Stimulated activated memory B cell treated with anti-CD40 and anti-IgM and Interleukin-4, amounts not matched to agents 10 μg/mL and 1 μg/mL and 100 μg/mL, for 72 hours (primary cell): ENCODE results near the gene SLC2A11.

ENCODE experiments used
- ATAC-seq: fragments of 150-1000 bp; cut with Tn5 transposase; 2 replicates; pipeline ENCODE4 v1.10.0; 2021
- H3K27ac Mint-ChIP-seq: one replicate; pipeline ENCODE4 v1.8.0; 2022; ENCODE audit warnings: mild to moderate bottlenecking, mixed read lengths
- H3K27me3 Mint-ChIP-seq: one replicate; pipeline ENCODE4 v1.8.0; 2022; ENCODE audit warnings: mixed read lengths
- H3K36me3 Mint-ChIP-seq: one replicate; pipeline ENCODE4 v1.8.0; 2022; ENCODE audit warnings: mixed read lengths
- H3K4me1 Mint-ChIP-seq: one replicate; pipeline ENCODE4 v1.8.0; 2022; ENCODE audit warnings: mixed read lengths
- H3K4me3 Mint-ChIP-seq: one replicate; pipeline ENCODE4 v1.8.0; 2022; ENCODE audit warnings: mild to moderate bottlenecking, moderate library complexity, mixed read lengths
- H3K9me3 Mint-ChIP-seq: one replicate; pipeline ENCODE4 v1.8.0; 2022; ENCODE audit warnings: mixed read lengths

Gene SLC2A11

DNA sequence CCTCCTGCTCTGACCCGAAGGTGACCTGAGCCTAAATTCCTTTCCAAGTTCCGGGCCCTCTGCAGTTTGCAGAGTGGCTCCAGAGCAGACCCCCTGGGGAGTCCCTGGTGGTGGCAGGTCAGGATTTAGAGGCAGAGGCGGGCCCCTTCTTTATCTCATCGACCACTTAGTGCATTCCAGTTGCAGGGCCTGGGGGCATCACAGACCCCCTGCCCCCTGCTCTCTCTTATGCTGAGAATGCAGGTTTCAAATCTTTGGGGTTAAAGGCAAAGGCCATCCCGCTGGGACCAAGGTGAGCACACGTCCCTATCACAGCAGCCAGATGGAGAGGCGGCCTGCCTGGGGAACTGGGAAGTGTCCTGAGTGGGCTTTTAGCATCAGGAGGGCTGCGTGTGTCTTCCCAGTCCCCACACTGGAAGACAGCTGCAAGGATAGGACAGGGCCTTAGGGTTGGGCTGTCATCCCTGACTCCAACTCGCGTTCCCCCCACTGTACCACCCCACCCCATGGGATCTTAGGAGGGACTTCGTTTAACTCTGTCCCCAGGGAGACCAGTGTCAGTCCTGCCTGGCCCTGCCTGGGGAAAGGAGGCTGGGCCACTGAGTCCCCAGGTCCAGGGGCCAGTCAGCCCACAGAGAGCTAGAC is 30.2 kb upstream of the SLC2A11 start:
- no peak for ATAC-seq
- H3K36me3 Mint-ChIP-seq = peaks cover 79% of the 10 kb centered on the region
- no peaks in the 10 kb centered on the region for H3K27me3 Mint-ChIP-seq
- no peak overlapping the region for H3K27ac Mint-ChIP-seq
- H3K4me3 Mint-ChIP-seq = no peak overlapping the region
- no peaks in the 10 kb centered on the region for H3K9me3 Mint-ChIP-seq
- H3K4me1 Mint-ChIP-seq = peaks cover 59% of the 10 kb centered on the region

DNA sequence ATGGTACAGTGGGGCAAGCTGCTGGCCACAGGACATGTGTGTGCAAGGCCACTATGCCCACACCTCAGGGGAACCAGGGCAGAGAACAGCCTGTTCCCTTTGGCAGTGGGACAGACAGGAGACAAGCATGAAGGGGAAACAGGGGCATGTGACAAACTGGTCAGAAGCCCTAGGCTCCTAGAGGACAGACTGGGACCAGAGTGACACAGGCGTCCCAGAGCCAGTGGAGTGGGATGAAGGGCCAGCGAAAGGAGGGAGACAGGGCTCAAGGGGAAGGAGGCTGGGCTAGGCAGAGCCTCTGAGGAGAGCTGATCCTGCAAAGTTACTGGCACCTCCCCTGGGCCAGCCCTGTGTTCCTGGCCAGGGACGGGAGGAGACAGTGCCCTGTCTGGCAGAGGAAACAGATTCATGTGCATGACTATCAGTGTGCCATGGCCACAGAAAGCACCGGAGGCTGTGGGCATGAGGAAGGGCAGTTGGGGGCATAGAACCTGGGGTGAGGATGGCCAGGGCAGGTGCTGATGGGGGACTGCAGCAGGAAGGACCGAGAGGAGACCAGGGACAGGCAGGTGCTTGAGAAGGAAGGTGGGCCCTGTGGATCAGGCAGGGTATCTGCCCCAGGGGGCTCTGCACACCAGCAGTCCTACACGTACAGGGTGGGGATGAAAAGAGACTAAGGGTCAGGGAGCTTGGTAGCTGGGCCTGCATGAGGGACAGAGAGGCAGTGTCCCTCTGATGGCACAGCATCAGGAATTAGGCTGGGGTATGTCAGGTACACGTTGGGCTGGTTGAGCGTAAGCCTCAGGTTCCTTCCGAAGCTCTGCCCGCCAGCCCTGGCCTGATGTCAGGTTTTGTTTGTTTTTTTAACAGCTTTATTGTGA is 28.6 kb upstream of the SLC2A11 start:
- Mint-ChIP-seq H3K9me3 (no peaks in the 10 kb centered on the region), H3K4me1 (peaks cover 45% of the 10 kb centered on the region), H3K27ac (peak overlapping the region; percentile 30), H3K27me3 (no peaks in the 10 kb centered on the region), H3K4me3 (no peak overlapping the region), H3K36me3 (peaks cover 64% of the 10 kb centered on the region)
- ATAC-seq = no peak

DNA sequence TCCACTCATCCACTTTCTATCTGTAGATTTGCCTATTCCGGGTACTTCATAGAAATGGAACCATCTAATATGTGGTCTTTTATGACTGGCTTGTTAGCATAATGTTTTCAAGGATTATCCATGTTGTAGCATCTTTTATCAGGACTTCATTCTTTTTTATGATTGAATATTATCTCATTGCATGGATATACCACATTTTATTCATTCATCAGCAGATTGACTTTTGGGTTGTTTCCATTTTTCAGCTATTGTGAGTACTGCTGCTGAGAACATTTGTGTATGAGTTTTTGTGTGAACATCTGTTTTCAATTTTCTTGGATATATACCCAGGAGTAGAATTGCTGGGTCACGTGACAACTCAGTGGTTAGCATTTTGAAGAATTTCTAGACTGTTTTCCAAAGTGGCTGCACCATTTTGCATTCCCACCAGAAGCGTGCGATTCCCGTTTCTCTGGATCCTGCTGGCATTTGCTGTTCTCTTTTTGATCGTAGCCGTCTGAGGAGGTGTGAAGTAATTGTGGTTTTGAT is 27.8 kb upstream of the SLC2A11 start:
- no peak for ATAC-seq
- Mint-ChIP-seq H3K9me3 (no peaks in the 10 kb centered on the region), H3K36me3 (peaks cover 55% of the 10 kb centered on the region), H3K27me3 (no peaks in the 10 kb centered on the region), H3K27ac (no peak overlapping the region), H3K4me1 (peaks cover 46% of the 10 kb centered on the region), H3K4me3 (no peak overlapping the region)

DNA sequence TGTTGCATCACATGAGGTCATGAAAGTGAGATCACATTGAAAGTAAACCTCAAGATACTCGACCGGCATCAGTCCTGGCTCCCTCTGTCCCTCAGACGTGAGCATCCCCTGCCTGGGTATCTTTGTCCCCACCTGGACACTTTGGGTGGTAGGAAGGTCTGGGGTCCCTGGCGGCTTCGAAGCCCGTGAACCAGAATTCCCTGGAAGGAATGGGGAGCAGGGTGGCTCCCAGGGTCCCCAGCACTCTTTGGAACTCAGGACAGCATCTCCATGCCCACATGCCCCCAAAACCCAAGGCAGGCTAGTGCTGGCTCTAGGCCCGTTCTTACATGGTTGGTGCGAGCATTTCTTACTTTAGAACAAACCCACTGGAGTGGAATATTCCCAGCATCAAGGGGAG is 26.4 kb upstream of the SLC2A11 start:
- Mint-ChIP-seq H3K27me3 (no peaks in the 10 kb centered on the region), H3K4me3 (no peak overlapping the region), H3K27ac (no peak overlapping the region), H3K4me1 (peaks cover 51% of the 10 kb centered on the region), H3K9me3 (no peaks in the 10 kb centered on the region), H3K36me3 (peaks cover 48% of the 10 kb centered on the region)
- no peak for ATAC-seq

DNA sequence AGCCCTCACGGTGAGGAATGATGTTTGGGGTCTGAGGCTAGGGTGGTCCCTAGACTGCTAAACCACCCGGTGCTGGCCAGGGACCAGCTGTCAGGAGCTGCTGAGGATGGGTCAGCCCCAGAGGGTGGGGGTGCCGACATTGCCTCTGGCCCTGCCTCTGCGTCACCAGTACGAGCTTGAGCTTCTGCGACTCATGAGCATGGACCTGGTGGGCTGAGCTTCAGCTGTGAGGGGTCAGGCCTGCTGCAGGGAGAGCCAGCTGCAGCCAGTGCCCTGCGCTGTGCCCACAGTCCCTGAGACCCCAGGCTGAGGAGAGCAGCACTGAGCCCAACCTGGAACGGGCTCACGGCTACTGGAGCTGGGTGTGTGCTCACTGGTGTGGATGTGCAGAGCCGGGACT is 25.9 kb upstream of the SLC2A11 start:
- Mint-ChIP-seq H3K4me1 (peaks cover 56% of the 10 kb centered on the region), H3K27me3 (no peaks in the 10 kb centered on the region), H3K4me3 (no peak overlapping the region), H3K36me3 (peaks cover 45% of the 10 kb centered on the region), H3K27ac (no peak overlapping the region), H3K9me3 (no peaks in the 10 kb centered on the region)
- ATAC-seq = no peak

DNA sequence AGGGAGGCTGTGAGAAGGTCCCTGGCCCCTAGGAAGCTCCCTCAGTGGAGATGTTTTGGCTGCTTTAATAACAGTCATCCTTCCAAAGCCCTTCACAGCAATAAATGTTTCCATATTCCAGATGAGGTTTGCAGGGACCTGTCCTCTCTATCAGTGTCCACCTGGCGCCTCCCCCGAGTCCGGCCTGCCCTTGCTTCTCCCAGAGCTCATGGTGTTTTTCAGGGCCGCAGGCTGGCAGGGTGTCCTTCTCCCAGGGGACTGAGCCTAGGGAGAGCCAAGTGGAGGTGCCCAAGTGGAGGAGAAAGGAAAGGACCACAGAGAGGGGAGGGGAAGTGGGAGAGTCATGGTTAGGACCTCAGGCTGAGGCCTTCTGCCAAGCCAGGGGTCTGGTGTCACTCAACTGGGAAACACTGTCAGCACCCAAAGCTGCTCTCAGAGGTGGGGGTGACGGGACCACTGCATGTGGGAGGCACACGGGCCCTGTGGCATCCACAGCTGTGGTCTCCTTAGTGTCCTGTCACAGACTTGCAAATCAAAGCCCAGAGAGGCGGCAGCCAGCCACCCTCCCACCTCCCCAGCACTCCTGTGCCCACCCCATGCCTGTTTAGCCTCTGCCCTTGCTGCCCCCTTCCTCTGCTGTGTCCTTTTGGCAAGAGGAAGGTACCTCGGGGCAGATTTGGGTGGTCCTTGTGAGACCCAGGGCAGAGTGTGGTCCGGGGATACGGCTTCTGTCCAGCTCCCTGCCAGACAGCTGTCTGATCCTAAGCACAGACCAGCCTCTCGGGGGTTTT is 25.3 kb upstream of the SLC2A11 start:
- peaks cover 40% of the 10 kb centered on the region for H3K36me3 Mint-ChIP-seq
- H3K4me3 Mint-ChIP-seq = no peak overlapping the region
- no peaks in the 10 kb centered on the region for H3K27me3 Mint-ChIP-seq
- peaks cover 60% of the 10 kb centered on the region for H3K4me1 Mint-ChIP-seq
- no peak for ATAC-seq
- H3K9me3 Mint-ChIP-seq = no peaks in the 10 kb centered on the region
- H3K27ac Mint-ChIP-seq = no peak overlapping the region

DNA sequence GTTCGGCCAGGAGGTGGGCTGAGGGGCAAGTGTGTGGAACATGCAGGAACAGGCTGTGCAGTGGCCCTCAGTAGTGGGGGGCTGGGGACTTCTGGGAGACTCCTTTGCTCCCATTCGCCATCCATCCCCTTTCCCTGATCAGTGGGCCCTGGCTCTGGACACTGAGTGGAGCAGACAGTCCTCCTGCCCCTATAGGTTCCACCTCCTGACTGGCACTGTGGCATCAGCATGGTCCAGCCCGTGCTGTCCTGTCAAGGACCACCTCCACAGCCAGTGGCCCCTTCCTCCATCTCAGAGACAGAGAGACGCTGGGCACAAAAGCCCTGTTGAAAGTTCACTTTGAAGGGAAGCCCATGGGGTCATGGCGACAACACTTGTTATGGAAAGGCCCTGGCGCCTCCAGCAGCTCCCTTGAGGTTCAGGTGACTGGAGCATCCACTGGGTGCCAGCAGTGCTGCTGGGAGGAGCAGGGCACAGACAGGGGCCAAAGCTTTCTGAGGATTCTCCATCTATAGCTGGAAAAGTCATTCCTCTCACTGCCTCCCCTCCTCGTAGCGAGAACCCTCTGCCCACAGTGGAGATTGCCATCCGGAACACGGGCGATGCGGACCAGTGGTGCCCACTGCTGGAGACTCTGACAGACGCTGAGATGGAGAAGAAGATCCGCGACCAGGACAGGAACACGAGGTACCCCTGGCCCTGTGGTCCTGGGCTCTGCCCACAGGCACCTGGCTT is 24.5 kb upstream of the SLC2A11 start:
- Mint-ChIP-seq H3K27ac (no peak overlapping the region), H3K27me3 (no peaks in the 10 kb centered on the region), H3K4me1 (peaks cover 64% of the 10 kb centered on the region), H3K9me3 (no peaks in the 10 kb centered on the region), H3K36me3 (peaks cover 38% of the 10 kb centered on the region), H3K4me3 (no peak overlapping the region)
- ATAC-seq = no peak

DNA sequence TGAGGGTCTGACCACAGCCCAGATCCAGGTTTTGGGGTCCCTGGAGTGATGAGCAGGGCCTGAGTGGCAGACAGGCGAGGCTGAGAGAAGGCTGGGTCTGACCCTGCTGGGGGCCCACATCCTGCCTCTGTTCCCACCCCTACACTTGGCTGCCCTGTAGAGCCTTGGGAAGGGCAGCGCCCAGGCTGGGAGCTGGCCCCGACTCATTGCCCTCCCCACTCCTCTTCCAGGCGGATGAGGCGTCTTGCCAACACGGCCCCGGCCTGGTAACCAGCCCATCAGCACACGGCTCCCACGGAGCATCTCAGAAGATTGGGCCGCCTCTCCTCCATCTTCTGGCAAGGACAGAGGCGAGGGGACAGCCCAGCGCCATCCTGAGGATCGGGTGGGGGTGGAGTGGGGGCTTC is 23.8 kb upstream of the SLC2A11 start:
- peaks cover 61% of the 10 kb centered on the region for H3K4me1 Mint-ChIP-seq
- no peak for ATAC-seq
- H3K4me3 Mint-ChIP-seq = no peak overlapping the region
- H3K27ac Mint-ChIP-seq = no peak overlapping the region
- H3K27me3 Mint-ChIP-seq = no peaks in the 10 kb centered on the region
- no peaks in the 10 kb centered on the region for H3K9me3 Mint-ChIP-seq
- peaks cover 32% of the 10 kb centered on the region for H3K36me3 Mint-ChIP-seq

DNA sequence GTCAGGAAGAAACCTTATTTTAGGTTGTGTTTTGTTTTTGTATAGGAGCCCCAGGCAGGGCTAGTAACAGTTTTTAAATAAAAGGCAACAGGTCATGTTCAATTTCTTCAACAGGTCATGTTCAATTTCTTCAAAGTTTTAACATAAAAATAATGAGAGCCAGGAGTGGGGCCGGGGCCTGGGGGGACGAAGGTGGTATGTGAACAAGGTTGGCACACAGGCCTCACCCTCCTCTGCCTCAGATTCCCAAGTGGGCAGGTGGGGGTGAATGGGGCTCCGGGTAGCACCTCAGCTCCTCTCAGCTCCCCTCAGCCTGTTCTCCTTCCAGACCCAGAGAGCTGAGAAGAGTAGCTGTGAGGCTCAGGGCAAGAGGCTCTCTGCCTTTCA is 23.3 kb upstream of the SLC2A11 start:
- H3K36me3 Mint-ChIP-seq = peaks cover 27% of the 10 kb centered on the region
- H3K27ac Mint-ChIP-seq = no peak overlapping the region
- H3K27me3 Mint-ChIP-seq = no peaks in the 10 kb centered on the region
- ATAC-seq = no peak
- peaks cover 61% of the 10 kb centered on the region for H3K4me1 Mint-ChIP-seq
- no peak overlapping the region for H3K4me3 Mint-ChIP-seq
- no peaks in the 10 kb centered on the region for H3K9me3 Mint-ChIP-seq

DNA sequence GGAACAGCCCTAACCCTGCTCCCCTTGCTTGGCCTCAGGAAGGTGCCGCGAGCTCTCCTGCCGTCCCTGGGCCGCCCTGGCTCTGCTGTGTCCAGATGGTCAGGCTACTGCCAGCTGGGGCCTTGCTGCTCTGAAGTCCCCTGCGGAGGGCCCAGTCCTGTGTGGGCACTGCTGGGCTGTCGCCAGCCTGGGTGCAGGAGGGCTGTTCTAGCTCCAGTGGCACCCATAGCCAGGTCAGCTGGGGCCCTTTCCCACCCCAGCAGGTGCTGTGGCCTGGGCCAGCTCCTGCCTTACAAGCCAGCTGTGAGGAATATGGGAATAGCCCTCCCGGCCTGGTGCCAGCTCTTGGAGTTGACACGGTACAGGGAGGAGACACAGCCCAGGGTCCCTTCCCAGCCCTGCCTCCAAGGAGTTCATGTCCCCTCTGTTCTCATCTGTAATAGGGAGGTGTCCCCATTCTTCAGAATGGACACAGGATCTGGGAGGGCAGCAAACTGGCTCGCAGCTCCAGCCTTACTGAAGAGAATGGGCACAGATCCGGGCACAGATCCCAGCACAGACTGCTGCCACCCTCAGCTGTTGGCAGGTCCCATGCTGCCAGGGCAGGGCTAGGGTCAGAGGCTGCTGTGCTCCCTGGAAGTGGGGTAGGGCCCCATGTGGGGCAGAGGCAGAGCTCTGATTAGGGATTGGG is 22.7 kb upstream of the SLC2A11 start:
- no peaks in the 10 kb centered on the region for H3K9me3 Mint-ChIP-seq
- no peaks in the 10 kb centered on the region for H3K27me3 Mint-ChIP-seq
- H3K4me3 Mint-ChIP-seq = no peak overlapping the region
- no peak for ATAC-seq
- peaks cover 61% of the 10 kb centered on the region for H3K4me1 Mint-ChIP-seq
- peaks cover 23% of the 10 kb centered on the region for H3K36me3 Mint-ChIP-seq
- H3K27ac Mint-ChIP-seq = peak overlapping the region; percentile 88

DNA sequence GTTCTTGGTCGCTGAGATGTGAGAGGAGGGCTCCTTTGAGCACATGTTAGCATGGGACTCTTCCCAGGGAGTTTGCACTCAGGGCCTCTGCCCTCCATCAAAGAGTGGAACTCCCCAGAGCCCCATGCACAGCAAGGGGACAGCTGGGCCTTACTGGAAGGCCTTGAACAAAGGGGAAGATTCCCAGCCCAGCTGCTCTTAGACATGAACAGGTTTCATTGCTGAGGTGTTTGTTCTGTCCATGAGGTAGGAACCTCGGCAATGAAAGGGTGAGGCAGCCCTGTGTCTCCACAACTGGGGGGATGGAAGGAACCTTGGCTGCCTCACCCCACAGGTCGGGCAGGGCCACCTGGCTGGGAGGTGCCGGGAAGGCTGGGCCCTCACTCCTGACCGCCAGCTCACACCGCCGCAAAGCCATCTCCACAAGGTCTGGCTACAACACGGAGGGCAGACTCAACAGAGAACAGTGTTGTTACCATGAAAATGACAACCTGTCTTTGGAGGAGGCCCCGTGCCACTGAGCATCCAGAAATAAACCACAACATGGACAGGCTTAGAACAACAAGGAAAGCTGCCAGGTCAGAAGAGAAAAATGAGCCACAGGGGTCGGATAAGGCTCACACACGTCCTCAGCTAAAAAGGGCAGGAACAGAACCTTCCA is 22.1 kb upstream of the SLC2A11 start:
- Mint-ChIP-seq H3K27ac (peak overlapping the region; percentile 88), H3K36me3 (peaks cover 18% of the 10 kb centered on the region), H3K9me3 (no peaks in the 10 kb centered on the region), H3K4me1 (peaks cover 57% of the 10 kb centered on the region), H3K27me3 (no peaks in the 10 kb centered on the region), H3K4me3 (no peak overlapping the region)
- no peak for ATAC-seq

DNA sequence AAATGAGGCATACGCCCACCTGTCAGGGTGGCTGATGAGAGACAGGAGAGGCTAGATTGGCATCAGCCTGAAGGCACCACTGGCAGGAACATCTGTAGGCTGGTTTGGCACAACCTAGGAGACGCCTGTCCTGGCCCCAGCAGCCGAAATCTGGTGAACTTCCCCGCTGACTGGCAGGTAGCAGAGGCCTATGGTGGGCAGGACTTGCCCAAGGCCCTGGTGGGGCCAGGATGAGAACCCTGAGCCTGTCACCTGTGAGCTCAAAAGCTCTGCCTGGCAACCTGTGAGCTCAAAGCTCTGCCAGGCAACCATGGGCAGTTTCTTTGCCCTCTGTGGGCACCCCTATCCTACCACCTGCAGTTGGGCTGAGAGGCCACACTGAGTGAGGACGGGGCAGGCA is 21.4 kb upstream of the SLC2A11 start:
- Mint-ChIP-seq H3K27ac (peak overlapping the region; percentile 88), H3K4me3 (peak overlapping the region; percentile 45), H3K36me3 (peaks cover 12% of the 10 kb centered on the region), H3K4me1 (peaks cover 63% of the 10 kb centered on the region), H3K9me3 (no peaks in the 10 kb centered on the region), H3K27me3 (no peaks in the 10 kb centered on the region)
- no peak for ATAC-seq

DNA sequence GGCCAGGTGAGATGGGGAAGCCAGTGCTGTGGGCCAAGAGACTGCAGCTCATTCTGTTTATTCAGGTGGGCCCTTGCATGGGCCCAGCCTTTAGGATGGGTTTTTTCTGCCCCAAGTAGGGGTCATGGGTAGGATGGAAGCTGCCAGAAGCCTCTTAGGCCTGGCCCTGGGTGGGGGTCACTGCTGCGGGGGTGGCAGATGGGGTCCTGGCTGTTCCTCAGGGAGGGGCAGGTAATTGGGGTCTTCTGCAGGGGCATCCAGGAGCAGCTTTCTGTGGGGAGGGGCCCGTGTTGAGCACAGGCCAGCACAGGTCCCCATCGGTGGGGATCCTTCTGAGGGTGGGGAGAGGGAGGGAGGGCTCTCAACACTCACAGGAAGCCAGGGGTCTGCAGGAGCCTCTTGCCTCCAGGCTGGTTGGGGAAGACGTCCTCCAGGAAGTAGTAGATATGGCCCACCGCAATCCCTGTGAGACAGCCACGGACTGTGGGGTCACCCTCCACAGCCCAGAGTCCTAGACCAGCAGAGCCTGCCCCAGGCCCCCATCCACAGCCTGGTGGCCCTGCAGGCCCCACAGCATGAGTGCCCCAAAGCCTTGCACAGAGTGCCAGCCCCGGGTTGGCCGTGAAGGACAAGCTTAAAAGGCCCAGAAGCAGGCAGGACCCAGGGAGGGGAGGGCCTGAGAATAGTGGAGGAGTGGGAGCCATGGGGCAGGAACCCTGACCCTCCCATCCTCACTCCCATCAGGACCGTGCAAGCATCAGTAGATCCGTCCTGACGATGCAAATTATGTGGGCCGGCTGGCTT is 20.8 kb upstream of the SLC2A11 start:
- no peaks in the 10 kb centered on the region for H3K27me3 Mint-ChIP-seq
- H3K36me3 Mint-ChIP-seq = peaks cover 12% of the 10 kb centered on the region
- H3K4me1 Mint-ChIP-seq = peaks cover 69% of the 10 kb centered on the region
- H3K9me3 Mint-ChIP-seq = no peaks in the 10 kb centered on the region
- no peak for ATAC-seq
- H3K27ac Mint-ChIP-seq = peak overlapping the region; percentile 88
- peak overlapping the region; percentile 89 for H3K4me3 Mint-ChIP-seq
